ENCODE results near the gene NME4. TPM values are rescaled to one million over a fixed set of nuclear protein-coding genes. Genes with fewer than 3 reads are reported as not detected.

The NME4 gene
- total RNA-seq, 1 experiment from 2014 or later = 68.2 TPM

- Histone ChIP-seq H3K4me1 (ENCODE audit: control insufficient read depth in 1 of 2, insufficient read depth in 2 of 2, low read length in 2 of 2) (no peaks in the 10 kb centered on the region), H3K4me3 (replicated peaks in 1 of 2; ENCODE audit: low read depth in 1 of 2, low read length in 2 of 2) (no peak overlapping the region), H4K20me1 (ENCODE audit: insufficient read depth) (no peaks in the 10 kb centered on the region), H3K36me3 (ENCODE audit: control insufficient read depth in 1 of 2, insufficient read depth in 2 of 2, low read length in 2 of 2) (no peaks in the 10 kb centered on the region), H3K27me3 (ENCODE audit: insufficient read depth, low read length) (no peaks in the 10 kb centered on the region), H3K9ac (ENCODE audit: low read length) (no peak overlapping the region), H3K9me2 (ENCODE audit: insufficient read depth) (no peaks in the 10 kb centered on the region), H3K9me3 (ENCODE audit: control insufficient read depth in 1 of 2, insufficient read depth in 1 of 2, low read depth in 1 of 2, low read length in 2 of 2) (no peaks in the 10 kb centered on the region), H2AFZ (ENCODE audit: low read depth, low read length, poor library complexity, severe bottlenecking) (no peak overlapping the region), H3K27ac (ENCODE audit: low read depth, low read length) (no peak overlapping the region), H3K79me2 (ENCODE audit: insufficient read depth, low read length) (no peaks in the 10 kb centered on the region), H3K4me2 (ENCODE audit: low read length) (no peak overlapping the region)
- no peak for DNase-seq (ENCODE audit: low read depth, low spot score)
- ChIA-PET CTCF (no interaction called here), RAD21 (ENCODE audit: low non-redundant PET in 1 of 2, low total read pairs in 2 of 2, uncharacterized antibody in 2 of 2, unreplicated experiment in 2 of 2) (no interaction called here), POLR2A (no interaction called here)
- intact Hi-C loops (cut with micrococcal nuclease) = no loop called here
- TF ChIP-seq POLR2AphosphoS5 (IDR thresholded peaks at IDR 0.05; ENCODE audit: low read depth, low read length) (no peak), ZNF274 (IDR thresholded peaks at IDR 0.05; ENCODE audit: low read depth, low read length) (no peak), CTCF (IDR thresholded peaks at IDR 0.05 in 2 of 3, conservative IDR thresholded peaks at IDR 0.05 in 1 of 3; ENCODE audit: borderline replicate concordance in 1 of 3, insufficient read depth in 1 of 3, low read depth in 2 of 3, low read length in 2 of 3) (no peak), CEBPB (IDR thresholded peaks at IDR 0.05; ENCODE audit: low read depth) (no peak), REST (IDR thresholded peaks at IDR 0.05; ENCODE audit: low read depth) (no peak), EGR1 (IDR thresholded peaks at IDR 0.05; ENCODE audit: low read depth) (no peak), SP1 (IDR thresholded peaks at IDR 0.05; ENCODE audit: low read depth) (no peak), SRF (IDR thresholded peaks at IDR 0.05; ENCODE audit: low read depth) (no peak), ZFX (IDR thresholded peaks at IDR 0.05) (no peak), CBX3 (IDR thresholded peaks at IDR 0.05; ENCODE audit: low read depth) (no peak), ZBTB33 (IDR thresholded peaks at IDR 0.05; ENCODE audit: extremely low read depth, insufficient replicate concordance, low read length) (no peak), ATF3 (IDR thresholded peaks at IDR 0.05) (no peak), EZH2 (IDR thresholded peaks at IDR 0.05) (no peak), POLR2A (IDR thresholded peaks at IDR 0.05; ENCODE audit: borderline replicate concordance, extremely low read depth, insufficient read depth, insufficient read length) (no peak), TCF7L2 (IDR thresholded peaks at IDR 0.05; ENCODE audit: borderline replicate concordance, extremely low read depth, insufficient read depth, insufficient read length) (no peak), EZH2phosphoT487 (IDR thresholded peaks at IDR 0.05; ENCODE audit: borderline replicate concordance) (no peak), FOSL1 (IDR thresholded peaks at IDR 0.05; ENCODE audit: low read depth) (no peak)
- no TSS peak for BruUV-seq (replicated peaks)
- no peak for ATAC-seq
Measured at GRCh38 chr16:442976-443375, 46.0 kb downstream of the NME4 start.

Data from HCT116 (cell line).